GM21367 (cell line): ENCODE measurements around the gene C19orf25.
"Not testable (repeated sequence)": the region's sequence is repeated elsewhere in the genome, so short reads cannot be mapped to it uniquely, and the experiment has no call there.

Experiments used
- ATAC-seq: cut with Tn5 transposase; IDR thresholded peaks from one replicate; pipeline ENCODE4 v1.9.1; 2021; ENCODE audit not compliant: unreplicated experiment

Gene C19orf25

GRCh38 chr19:1512671-1513498 is 33.9 kb upstream of the C19orf25 start, which contains the start of gene ADAMTSL5:
ADAMTSL5 (minus strand) TSS chr19:1513019; CDS start chr19:1510943, 2,076 bp downstream.
- no peak for ATAC-seq

- ATAC-seq: no peak
Measured at GRCh38 chr19:1511318-1512317, 32.6 kb upstream of the C19orf25 start.

GRCh38 chr19:1510807-1511206 is 31.8 kb upstream of the C19orf25 start:
- no peak for ATAC-seq

GRCh38 chr19:1510442-1510806 is 31.4 kb upstream of the C19orf25 start:
- ATAC-seq: no peak

GRCh38 chr19:1509602-1510441 is 30.8 kb upstream of the C19orf25 start:
- no peak for ATAC-seq

- no peak for ATAC-seq
Measured at GRCh38 chr19:1508507-1508856, 29.5 kb upstream of the C19orf25 start.

GRCh38 chr19:1507763-1508506 is 28.9 kb upstream of the C19orf25 start:
- ATAC-seq: no peak

- ATAC-seq: no peak
Measured at GRCh38 chr19:1507192-1507660, 28.2 kb upstream of the C19orf25 start.

GRCh38 chr19:1505991-1506881 is 27.2 kb upstream of the C19orf25 start:
- ATAC-seq: no peak

- no peak for ATAC-seq
Measured at GRCh38 chr19:1505012-1505411, 26.0 kb upstream of the C19orf25 start.

GRCh38 chr19:1503925-1504773 is 25.1 kb upstream of the C19orf25 start:
- ATAC-seq: no peak

- ATAC-seq: no peak
Measured at GRCh38 chr19:1503089-1503924, 24.3 kb upstream of the C19orf25 start.

GRCh38 chr19:1502433-1503088 is 23.5 kb upstream of the C19orf25 start:
- no peak for ATAC-seq

GRCh38 chr19:1501200-1501595 is 22.2 kb upstream of the C19orf25 start:
- no peak for ATAC-seq

GRCh38 chr19:1499231-1499630 is 20.2 kb upstream of the C19orf25 start:
- not testable (repeated sequence) for ATAC-seq

GRCh38 chr19:1497578-1498235 is 18.7 kb upstream of the C19orf25 start:
- no peak for ATAC-seq
